Loucy (cell line): ENCODE measurements around the gene ATP5ME.

Experiments used
- H2AFZ ChIP-seq: fragments of 200-600 bp; sonication (generic); 2 replicates; pipeline ENCODE4 v1.6.0; 2016; ENCODE audit warnings: antibody characterized with exemption, mild to moderate bottlenecking, low read length, moderate library complexity
- H3F3A ChIP-seq: fragments of 200-600 bp; 2 replicates; pipeline ENCODE4 v1.6.0; 2016; ENCODE audit warnings: antibody characterized with exemption, low read depth, mild to moderate bottlenecking
- H3K27me3 ChIP-seq: fragments of 200-600 bp; sonication (generic); 2 replicates; pipeline ENCODE4 v1.6.1; 2014; ENCODE audit warnings: low read length, mild to moderate bottlenecking; ENCODE audit not compliant: insufficient read depth, poor library complexity, severe bottlenecking
- H3K36me3 ChIP-seq: fragments of 200-600 bp; sonication (generic); 2 replicates; pipeline ENCODE4 v1.6.1; 2016; ENCODE audit warnings: low read length; ENCODE audit not compliant: insufficient read depth
- H3K4me1 ChIP-seq: fragments of 200-600 bp; sonication (generic); 2 replicates; pipeline ENCODE4 v1.5.1; 2014; ENCODE audit warnings: low read length, mild to moderate bottlenecking; ENCODE audit not compliant: insufficient read depth, poor library complexity, severe bottlenecking
- H3K4me2 ChIP-seq: fragments of 200-600 bp; sonication (generic); 2 replicates; pipeline ENCODE4 v1.6.0; 2014; ENCODE audit warnings: antibody characterized with exemption, low read length, low read depth, mild to moderate bottlenecking; ENCODE audit not compliant: poor library complexity, severe bottlenecking
- H3K4me3 ChIP-seq: fragments of 200-600 bp; sonication (generic); 2 replicates; pipeline ENCODE4 v1.5.1; 2014; ENCODE audit warnings: low read length, mild to moderate bottlenecking, mixed read lengths; ENCODE audit not compliant: poor library complexity, severe bottlenecking
- H3K79me2 ChIP-seq: fragments of 200-600 bp; sonication (generic); 2 replicates; pipeline ENCODE4 v1.6.1; 2014; ENCODE audit warnings: low read length; ENCODE audit not compliant: insufficient read depth
- H3K9ac ChIP-seq: fragments of 200-600 bp; sonication (generic); 2 replicates; pipeline ENCODE4 v1.6.0; 2014; ENCODE audit warnings: mild to moderate bottlenecking, low read depth, low read length, moderate library complexity; ENCODE audit not compliant: poor library complexity, severe bottlenecking
- H3K9me2 ChIP-seq: fragments of 200-600 bp; sonication (generic); replicated peaks from 2 replicates; pipeline ENCODE4 v1.6.1; 2016; ENCODE audit warnings: low read depth, low read length, mixed read lengths
- H3K9me3 ChIP-seq: fragments of 200-600 bp; sonication (generic); 2 replicates; pipeline ENCODE4 v1.6.1; 2014; ENCODE audit warnings: mild to moderate bottlenecking, antibody characterized with exemption, low read length, low read depth; ENCODE audit not compliant: insufficient read depth
- H4K20me1 ChIP-seq: fragments of 200-600 bp; sonication (generic); 2 replicates; pipeline ENCODE4 v1.6.0; 2014; ENCODE audit warnings: antibody characterized with exemption, low read length, mild to moderate bottlenecking; ENCODE audit not compliant: insufficient read depth, poor library complexity, severe bottlenecking
- CTCF ChIP-seq: fragments of 200-600 bp; sonication (generic); conservative IDR thresholded peaks from 2 replicates; pipeline ENCODE4 v1.5.1; 2014; ENCODE audit warnings: mild to moderate bottlenecking, antibody characterized with exemption, low read length
- EZH2phosphoT487 ChIP-seq: fragments of 200-600 bp; IDR thresholded peaks from 2 replicates; pipeline ENCODE4 v1.6.1; 2018; ENCODE audit warnings: antibody characterized with exemption, mild to moderate bottlenecking, moderate library complexity, borderline replicate concordance

The ATP5ME gene

GRCh38 chr4:654503-654845 lies 19.6 kb downstream of the ATP5ME start:
- no peaks in the 10 kb centered on the region for H4K20me1 ChIP-seq
- H3K27me3 ChIP-seq: no peaks in the 10 kb centered on the region
- H3K9ac ChIP-seq: no peak overlapping the region
- H3F3A ChIP-seq: no peaks in the 10 kb centered on the region
- H3K9me2 ChIP-seq: no peaks in the 10 kb centered on the region
- H3K4me2 ChIP-seq: no peak overlapping the region
- no peak overlapping the region for H3K4me3 ChIP-seq
- no peak for TF ChIP-seq EZH2phosphoT487
- TF ChIP-seq CTCF: no peak
- no peaks in the 10 kb centered on the region for H3K36me3 ChIP-seq
- peaks cover 11% of the 10 kb centered on the region; the same call in 1 of the 2 replicates for H3K9me3 ChIP-seq
- H2AFZ ChIP-seq: no peak overlapping the region
- no peaks in the 10 kb centered on the region for H3K4me1 ChIP-seq
- no peaks in the 10 kb centered on the region for H3K79me2 ChIP-seq

- Histone ChIP-seq H3K36me3 (no peaks in the 10 kb centered on the region), H3K4me3 (no peak overlapping the region), H3K9me2 (no peaks in the 10 kb centered on the region), H3K9ac (no peak overlapping the region), H3K4me2 (no peak overlapping the region), H3K4me1 (no peaks in the 10 kb centered on the region), H2AFZ (no peak overlapping the region), H4K20me1 (no peaks in the 10 kb centered on the region), H3K79me2 (no peaks in the 10 kb centered on the region), H3K27me3 (no peaks in the 10 kb centered on the region), H3F3A (no peaks in the 10 kb centered on the region), H3K9me3 (peaks cover 16% of the 10 kb centered on the region; the same call in 1 of the 2 replicates)
- TF ChIP-seq CTCF (no peak), EZH2phosphoT487 (no peak)
Observed at GRCh38 chr4:653831-654502, 20.1 kb downstream of the ATP5ME start.

GRCh38 chr4:653080-653821 lies 20.8 kb downstream of the ATP5ME start:
- Histone ChIP-seq H3K27me3 (no peaks in the 10 kb centered on the region), H3K36me3 (no peaks in the 10 kb centered on the region), H3F3A (no peaks in the 10 kb centered on the region), H3K9me2 (no peaks in the 10 kb centered on the region), H3K4me1 (no peaks in the 10 kb centered on the region), H3K4me2 (no peak overlapping the region), H3K9ac (no peak overlapping the region), H4K20me1 (no peaks in the 10 kb centered on the region), H3K79me2 (no peaks in the 10 kb centered on the region), H3K9me3 (peaks cover 20% of the 10 kb centered on the region; the same call in 1 of the 2 replicates), H3K4me3 (no peak overlapping the region), H2AFZ (no peak overlapping the region)
- no peak for TF ChIP-seq CTCF
- no peak for TF ChIP-seq EZH2phosphoT487
